Chondrocyte (in vitro differentiated cells): ENCODE measurements around the gene BST1. TPM values are rescaled to one million over a fixed set of nuclear protein-coding genes. Genes with fewer than 3 reads are reported as not detected.
A peak's percentile ranks its signal among the peaks of the same experiment; 100 is the strongest.

Source experiments
- DNase-seq: peaks from one replicate; pipeline ENCODE4 v3.0.0; 2021; ENCODE audit warnings: mixed read lengths, low spot score
- H3K27ac Mint-ChIP-seq: one replicate; pipeline ENCODE4 v1.8.0; 2021; ENCODE audit warnings: mild to moderate bottlenecking, moderate library complexity, mixed read lengths; ENCODE audit not compliant: unreplicated experiment
- H3K27me3 Mint-ChIP-seq: 2 replicates; pipeline ENCODE4 v1.8.0; 2021; ENCODE audit warnings: low read depth, mixed read lengths
- H3K36me3 Mint-ChIP-seq: 2 replicates; pipeline ENCODE4 v1.8.0; 2021; ENCODE audit warnings: low read depth, mixed read lengths
- H3K4me1 Mint-ChIP-seq: 2 replicates; pipeline ENCODE4 v1.8.0; 2021; ENCODE audit warnings: low read depth, mild to moderate bottlenecking, mixed read lengths
- H3K4me3 Mint-ChIP-seq: one replicate; pipeline ENCODE4 v1.8.0; 2021; ENCODE audit warnings: mild to moderate bottlenecking, moderate library complexity, mixed read lengths; ENCODE audit not compliant: unreplicated experiment
- H3K9me3 Mint-ChIP-seq: 2 replicates; pipeline ENCODE4 v1.8.0; 2021; ENCODE audit warnings: low read depth, mixed read lengths
- total RNA-seq: library from RNA; stranded (reverse); gene quantifications from 3 replicates; pipeline ENCODE4 v1.2.1, GENCODE V29; 2021
- TF ChIP-seq, protein P1 (sequence below): fragments of 200-600 bp; sonication (generic); IDR thresholded peaks from 2 replicates; pipeline ENCODE4 v1.5.0; 2021; ENCODE audit warnings: antibody characterized with exemption, mild to moderate bottlenecking, moderate library complexity

Gene BST1
- total RNA-seq, 1 donor from 2014 or later = 0.45 TPM

DNA sequence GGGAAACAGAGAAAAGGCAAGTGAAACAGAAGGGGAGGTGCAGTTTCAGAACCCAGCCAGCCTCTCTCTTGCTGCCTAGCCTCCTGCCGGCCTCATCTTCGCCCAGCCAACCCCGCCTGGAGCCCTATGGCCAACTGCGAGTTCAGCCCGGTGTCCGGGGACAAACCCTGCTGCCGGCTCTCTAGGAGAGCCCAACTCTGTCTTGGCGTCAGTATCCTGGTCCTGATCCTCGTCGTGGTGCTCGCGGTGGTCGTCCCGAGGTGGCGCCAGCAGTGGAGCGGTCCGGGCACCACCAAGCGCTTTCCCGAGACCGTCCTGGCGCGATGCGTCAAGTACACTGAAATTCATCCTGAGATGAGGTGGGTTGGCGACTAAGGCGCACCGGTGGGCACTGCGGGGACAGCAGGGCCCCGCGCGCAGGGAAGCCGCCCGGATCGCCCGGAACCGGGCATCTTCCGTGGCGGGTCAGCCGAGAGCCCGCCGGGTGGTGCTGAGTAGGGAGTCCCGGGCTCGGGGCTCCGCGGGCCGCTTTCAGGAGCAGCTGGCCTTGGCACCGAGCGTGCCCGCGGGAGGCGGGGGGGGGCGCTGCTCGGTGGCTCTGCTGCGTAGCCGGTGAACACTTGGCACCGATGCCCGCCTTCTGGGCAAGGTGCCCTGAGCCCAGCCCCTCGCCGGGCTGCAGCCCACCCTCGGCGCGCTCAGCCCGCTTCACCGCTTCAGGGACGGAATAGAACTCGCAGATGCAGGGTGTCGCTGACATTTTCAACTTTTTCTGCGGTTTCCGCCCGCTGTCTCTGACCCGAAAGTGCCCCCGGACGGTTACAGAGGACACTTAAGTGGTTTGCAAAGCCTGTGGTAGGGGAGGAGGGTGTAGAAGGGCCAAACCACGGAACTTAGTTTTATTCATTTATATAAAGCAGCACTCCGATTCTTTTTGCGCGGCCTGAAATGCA is 75.7 kb downstream of the BST1 start, which contains the start of gene CD38:
Gene CD38, plus strand, starts transcription at position 40 of the 953 bp plus-strand sequence. Its CDS starts 87 bp downstream, at position 127.
- H3K27ac Mint-ChIP-seq = no peak within 1 kb of the TSS
- peak within 1 kb of the TSS; percentile 72 for H3K4me3 Mint-ChIP-seq
- peaks cover 41% of the 10 kb centered on the region for H3K27me3 Mint-ChIP-seq
- no peak for DNase-seq
- H3K9me3 Mint-ChIP-seq = no peaks in the 10 kb centered on the region
- H3K4me1 Mint-ChIP-seq = peaks cover 13% of the 10 kb centered on the region
- TF ChIP-seq, protein P1, sequence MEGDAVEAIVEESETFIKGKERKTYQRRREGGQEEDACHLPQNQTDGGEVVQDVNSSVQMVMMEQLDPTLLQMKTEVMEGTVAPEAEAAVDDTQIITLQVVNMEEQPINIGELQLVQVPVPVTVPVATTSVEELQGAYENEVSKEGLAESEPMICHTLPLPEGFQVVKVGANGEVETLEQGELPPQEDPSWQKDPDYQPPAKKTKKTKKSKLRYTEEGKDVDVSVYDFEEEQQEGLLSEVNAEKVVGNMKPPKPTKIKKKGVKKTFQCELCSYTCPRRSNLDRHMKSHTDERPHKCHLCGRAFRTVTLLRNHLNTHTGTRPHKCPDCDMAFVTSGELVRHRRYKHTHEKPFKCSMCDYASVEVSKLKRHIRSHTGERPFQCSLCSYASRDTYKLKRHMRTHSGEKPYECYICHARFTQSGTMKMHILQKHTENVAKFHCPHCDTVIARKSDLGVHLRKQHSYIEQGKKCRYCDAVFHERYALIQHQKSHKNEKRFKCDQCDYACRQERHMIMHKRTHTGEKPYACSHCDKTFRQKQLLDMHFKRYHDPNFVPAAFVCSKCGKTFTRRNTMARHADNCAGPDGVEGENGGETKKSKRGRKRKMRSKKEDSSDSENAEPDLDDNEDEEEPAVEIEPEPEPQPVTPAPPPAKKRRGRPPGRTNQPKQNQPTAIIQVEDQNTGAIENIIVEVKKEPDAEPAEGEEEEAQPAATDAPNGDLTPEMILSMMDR = no peak
- no peaks in the 10 kb centered on the region for H3K36me3 Mint-ChIP-seq

DNA sequence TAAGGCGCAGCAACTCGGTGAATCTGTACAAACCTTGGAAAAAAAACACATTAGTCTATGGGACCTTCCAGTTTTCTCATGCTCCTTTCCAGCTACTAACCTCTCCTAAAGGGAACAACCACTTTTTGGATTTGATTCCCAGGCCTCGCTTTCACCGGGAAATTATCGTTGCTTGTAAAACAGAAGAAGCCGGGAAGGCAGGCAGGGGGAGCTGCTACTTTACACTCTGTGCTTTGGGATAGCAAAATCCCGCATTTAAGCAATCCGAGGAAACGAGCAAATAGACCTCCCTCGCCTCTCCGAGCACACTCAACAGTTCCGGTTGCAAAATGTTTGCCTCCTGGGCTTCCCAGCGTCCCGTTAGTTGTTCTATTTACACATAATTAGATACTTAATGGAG is 76.4 kb downstream of the BST1 start:
- TF ChIP-seq, protein P1 = peak; percentile 76
- no peak for DNase-seq
- no peak overlapping the region for H3K27ac Mint-ChIP-seq
- no peaks in the 10 kb centered on the region for H3K36me3 Mint-ChIP-seq
- H3K4me3 Mint-ChIP-seq = peak overlapping the region; percentile 72
- H3K27me3 Mint-ChIP-seq = peaks cover 40% of the 10 kb centered on the region
- H3K9me3 Mint-ChIP-seq = no peaks in the 10 kb centered on the region
- H3K4me1 Mint-ChIP-seq = peaks cover 13% of the 10 kb centered on the region

DNA sequence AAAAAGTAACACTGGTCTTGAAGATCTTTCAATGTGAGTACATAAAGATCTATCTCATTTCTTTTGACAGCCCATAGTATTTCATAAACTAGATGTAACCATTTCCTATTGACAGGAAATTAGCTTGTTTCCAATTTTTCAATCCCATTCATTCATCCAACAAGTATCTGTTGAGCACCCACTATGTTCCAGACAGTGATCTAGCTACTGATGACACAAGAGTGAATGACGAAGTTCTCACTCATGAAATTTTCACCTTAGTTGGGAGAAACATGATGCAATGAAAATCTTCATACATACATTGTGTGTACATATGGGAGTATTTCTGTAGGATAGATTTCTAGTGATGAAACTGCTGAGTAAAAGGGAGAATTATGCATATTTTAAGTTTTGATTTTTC is 76.9 kb downstream of the BST1 start:
- no peaks in the 10 kb centered on the region for H3K9me3 Mint-ChIP-seq
- TF ChIP-seq, protein P1 = no peak
- H3K27ac Mint-ChIP-seq = no peak overlapping the region
- no peaks in the 10 kb centered on the region for H3K36me3 Mint-ChIP-seq
- peaks cover 13% of the 10 kb centered on the region for H3K4me1 Mint-ChIP-seq
- peaks cover 38% of the 10 kb centered on the region for H3K27me3 Mint-ChIP-seq
- peak overlapping the region; percentile 72 for H3K4me3 Mint-ChIP-seq
- no peak for DNase-seq

DNA sequence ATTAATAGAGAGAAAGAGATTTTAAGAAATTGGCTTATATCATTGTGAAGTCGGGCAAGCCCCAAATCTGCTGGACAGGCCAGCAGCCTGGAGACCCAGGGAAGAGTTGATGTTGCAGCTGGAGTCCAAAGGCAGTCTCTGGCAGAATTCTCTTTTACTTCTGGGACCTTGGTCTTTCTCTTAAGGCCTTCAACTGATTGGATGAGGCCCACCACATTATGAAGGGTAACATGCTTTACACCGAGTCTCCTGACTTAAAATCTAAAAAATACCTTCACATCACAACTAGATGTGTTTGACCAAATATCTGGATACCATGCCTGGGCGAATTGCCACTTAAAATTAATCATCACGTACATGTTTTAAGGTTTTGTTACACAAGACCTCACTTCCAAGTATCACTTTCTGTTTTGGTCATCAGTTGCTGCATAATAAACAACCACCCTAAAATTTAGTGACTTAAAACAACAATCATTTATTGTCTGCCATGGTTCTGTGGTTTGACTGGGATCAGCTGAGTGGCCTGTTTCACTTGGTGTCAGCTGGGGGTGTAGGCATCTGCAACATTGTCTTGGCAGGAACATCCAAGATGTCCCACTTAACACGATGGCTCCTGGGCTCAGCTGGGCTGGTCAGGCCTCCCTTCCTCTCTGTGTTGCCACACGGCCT is 78.7 kb downstream of the BST1 start:
- H3K27me3 Mint-ChIP-seq = peaks cover 29% of the 10 kb centered on the region
- no peaks in the 10 kb centered on the region for H3K36me3 Mint-ChIP-seq
- H3K4me1 Mint-ChIP-seq = peaks cover 13% of the 10 kb centered on the region
- H3K4me3 Mint-ChIP-seq = no peak overlapping the region
- no peak overlapping the region for H3K27ac Mint-ChIP-seq
- no peaks in the 10 kb centered on the region for H3K9me3 Mint-ChIP-seq
- no peak for DNase-seq
- TF ChIP-seq, protein P1 = no peak

Other genes starting within 250 kb of the BST1 start
- gene CC2D2A, start 233.2 kb upstream of the BST1 start, total RNA-seq = 18.6 to 31.5 TPM (median 19.2 TPM) in 3 replicates
- 54.4 to 110 TPM (median 56.9 TPM) in 3 replicates for gene FBXL5, start 47.7 kb upstream of the BST1 start, total RNA-seq
- 26.0 to 33.0 TPM (median 31.8 TPM) in 3 replicates for gene FAM200B, start 21.2 kb upstream of the BST1 start, total RNA-seq
- gene CD38, start 75.3 kb downstream of the BST1 start, total RNA-seq = not detected in 3 replicates
- not detected in 3 replicates for gene FGFBP1, start 235.7 kb downstream of the BST1 start, total RNA-seq